ENCODE measurements around the gene FGF14.

FGF14 gene

GRCh38 chr13:101698400-101698799 lies 703.4 kb downstream of the FGF14 start:
- DNase-seq (ENCODE audit: low read depth in 2 of 3, low spot score in 1 of 3), result no peak

GRCh38 chr13:101697745-101698144 lies 704.1 kb downstream of the FGF14 start:
- no peak for DNase-seq (ENCODE audit: low read depth in 2 of 3, low spot score in 1 of 3)

- no peak for DNase-seq (ENCODE audit: low read depth in 2 of 3, low spot score in 1 of 3)
Observed at GRCh38 chr13:101695870-101696516, 705.9 kb downstream of the FGF14 start.

GRCh38 chr13:101691341-101691860 lies 710.4 kb downstream of the FGF14 start:
- no peak for DNase-seq (ENCODE audit: low read depth in 2 of 3, low spot score in 1 of 3)

- DNase-seq (ENCODE audit: low read depth in 2 of 3, low spot score in 1 of 3), result no peak
Observed at GRCh38 chr13:101690871-101691270, 711.0 kb downstream of the FGF14 start.

- no peak for DNase-seq (ENCODE audit: low read depth in 2 of 3, low spot score in 1 of 3)
Observed at GRCh38 chr13:101686003-101686402, 715.8 kb downstream of the FGF14 start.

GRCh38 chr13:101681834-101682233 lies 720.0 kb downstream of the FGF14 start:
- DNase-seq (ENCODE audit: low read depth in 2 of 3, low spot score in 1 of 3), result no peak

GRCh38 chr13:101673360-101674105 lies 728.3 kb downstream of the FGF14 start:
- DNase-seq (ENCODE audit: low read depth in 2 of 3, low spot score in 1 of 3), result no peak

GRCh38 chr13:101661839-101662238 lies 740.0 kb downstream of the FGF14 start:
- DNase-seq (ENCODE audit: low read depth in 2 of 3, low spot score in 1 of 3), result no peak
